GM03348 (cell line): ENCODE measurements around the gene PLEKHN1.
"Not testable (repeated sequence)": the region's sequence is repeated elsewhere in the genome, so short reads cannot be mapped to it uniquely, and the experiment has no call there.

Experiments used
- DNase-seq: peaks from one replicate; pipeline ENCODE4 v3.0.0; 2012; ENCODE audit warnings: low spot score

Gene PLEKHN1

GRCh38 chr1:975896-976683 is 9.8 kb downstream of the PLEKHN1 start:
- DNase-seq, result peak; percentile 90

- not testable (repeated sequence) for DNase-seq
These were observed 10.5 kb downstream of the PLEKHN1 start for GRCh38 chr1:976791-977190.

DNA sequence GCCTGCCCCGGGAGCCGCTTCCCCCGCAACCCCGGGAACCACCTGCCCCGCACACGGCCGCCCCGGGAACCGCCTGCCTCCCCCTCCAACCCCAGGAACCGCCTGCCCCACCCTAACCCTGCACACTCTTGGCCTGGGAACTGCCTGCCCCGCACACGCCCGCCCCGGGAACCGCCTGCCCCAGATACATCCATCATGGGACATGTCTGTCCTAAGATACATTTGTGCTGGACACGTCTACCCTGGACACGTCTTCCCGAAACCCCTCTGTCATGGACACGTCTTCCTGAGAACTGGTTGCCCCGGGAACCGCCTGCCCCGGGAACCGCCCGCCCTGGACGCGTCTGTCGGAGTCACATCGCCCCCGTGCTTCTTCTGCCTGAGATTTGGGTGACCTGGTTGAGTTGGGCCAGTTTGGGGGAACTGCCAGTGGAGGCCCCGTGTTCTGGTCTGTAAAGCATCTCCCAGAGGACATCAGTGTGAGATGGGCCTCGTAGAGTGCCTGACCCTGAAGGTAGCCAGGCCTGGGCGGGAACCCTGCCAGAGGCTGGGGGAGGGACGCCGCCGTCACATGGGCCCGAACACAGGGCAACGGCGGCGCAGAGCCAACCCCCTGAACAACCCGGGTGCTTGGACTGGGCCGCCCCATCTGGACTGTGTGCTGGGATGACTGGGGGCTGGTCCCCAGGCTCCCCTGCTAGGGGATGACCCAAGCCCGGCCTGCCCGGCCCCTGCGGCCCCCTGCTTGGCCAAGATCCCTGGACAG is 12.0 kb downstream of the PLEKHN1 start:
- no peak for DNase-seq

DNA sequence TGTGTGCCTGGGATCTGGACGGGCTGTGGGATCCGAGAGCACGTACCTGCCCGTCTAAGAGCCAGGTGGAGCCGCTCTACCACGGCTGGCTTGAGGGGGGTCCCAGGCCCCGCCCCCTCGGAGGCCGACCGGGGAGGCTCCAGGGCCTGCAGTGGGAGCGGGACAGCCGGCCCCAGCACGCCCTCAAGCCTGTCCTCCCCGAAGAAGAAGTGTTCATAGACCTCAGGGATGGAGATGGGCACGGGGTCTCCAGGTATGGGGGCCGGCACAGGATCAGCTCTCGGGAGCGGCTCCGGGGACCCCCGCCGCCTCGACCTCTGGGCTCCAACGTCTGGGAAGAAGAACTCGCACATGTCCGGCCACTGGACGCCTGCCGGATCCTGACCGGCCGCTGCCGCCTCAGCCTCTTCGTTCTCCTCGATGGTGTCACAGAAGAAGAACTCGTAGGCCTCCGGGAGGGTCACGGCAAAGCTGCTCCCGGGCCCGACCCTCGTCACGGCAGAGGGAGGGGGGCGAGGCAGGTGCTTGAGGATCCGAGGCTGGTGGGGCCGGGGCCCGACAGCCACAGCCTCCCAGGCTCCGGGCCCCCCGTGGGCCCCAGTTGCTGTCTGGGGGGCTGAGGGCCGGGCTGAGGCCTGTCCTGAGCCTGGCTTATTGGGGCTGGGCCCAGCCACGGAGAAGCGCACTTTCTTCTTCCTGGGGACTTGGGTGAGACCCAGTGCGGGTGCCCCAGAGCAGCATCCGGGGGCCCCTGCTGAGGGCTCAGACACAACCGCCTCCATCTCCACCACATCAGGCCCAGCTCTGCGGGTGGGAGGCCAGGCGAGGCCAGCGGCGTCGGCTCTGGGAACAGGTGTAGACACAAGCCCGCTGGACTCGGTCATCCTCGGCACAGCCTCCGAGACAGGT is 12.8 kb downstream of the PLEKHN1 start:
- DNase-seq, result no peak

GRCh38 chr1:979744-980072 is 13.4 kb downstream of the PLEKHN1 start:
- no peak for DNase-seq

- DNase-seq, result no peak
These were observed 13.9 kb downstream of the PLEKHN1 start for GRCh38 chr1:980137-980571.

DNA sequence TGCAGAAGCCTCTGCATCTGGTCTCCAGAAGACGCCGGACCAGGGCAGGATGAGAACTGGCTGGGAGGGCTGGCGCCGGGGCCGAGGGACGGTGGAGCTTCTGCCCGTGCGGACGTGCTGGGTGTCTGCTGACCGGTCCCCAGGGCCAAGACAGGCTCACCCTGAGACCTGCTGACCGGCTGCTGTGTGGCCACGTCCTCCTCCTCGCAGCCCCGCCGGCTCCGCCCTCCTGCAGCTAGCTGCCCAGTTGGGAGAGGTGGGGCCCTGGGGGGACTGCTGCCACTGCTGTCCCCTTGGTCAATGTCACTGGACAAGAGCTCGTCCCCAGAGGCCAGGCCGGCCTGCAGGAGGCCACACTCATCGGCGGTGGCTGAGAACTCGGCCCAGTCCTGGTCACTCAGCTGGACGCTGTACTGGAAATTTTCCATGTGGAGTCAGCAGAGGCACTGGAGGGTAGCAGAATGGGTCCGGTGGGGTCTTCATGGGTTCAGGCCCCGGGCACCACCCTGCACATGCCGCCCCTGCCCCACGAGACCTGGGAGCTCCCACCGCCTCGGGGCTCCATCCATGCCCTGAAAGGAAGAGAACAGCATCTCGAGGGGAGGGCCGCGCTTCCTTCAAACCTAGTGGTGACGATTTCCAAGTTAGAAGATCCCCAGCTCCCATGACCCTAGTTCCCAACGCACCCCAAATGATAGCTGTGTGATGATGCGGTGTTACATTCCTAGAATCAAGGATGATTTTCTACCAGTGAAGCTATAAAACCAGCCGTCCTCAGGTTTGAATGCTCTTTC is 14.5 kb downstream of the PLEKHN1 start:
- no peak for DNase-seq

- DNase-seq, result no peak
These were observed 15.2 kb downstream of the PLEKHN1 start for GRCh38 chr1:981491-981954.

DNA sequence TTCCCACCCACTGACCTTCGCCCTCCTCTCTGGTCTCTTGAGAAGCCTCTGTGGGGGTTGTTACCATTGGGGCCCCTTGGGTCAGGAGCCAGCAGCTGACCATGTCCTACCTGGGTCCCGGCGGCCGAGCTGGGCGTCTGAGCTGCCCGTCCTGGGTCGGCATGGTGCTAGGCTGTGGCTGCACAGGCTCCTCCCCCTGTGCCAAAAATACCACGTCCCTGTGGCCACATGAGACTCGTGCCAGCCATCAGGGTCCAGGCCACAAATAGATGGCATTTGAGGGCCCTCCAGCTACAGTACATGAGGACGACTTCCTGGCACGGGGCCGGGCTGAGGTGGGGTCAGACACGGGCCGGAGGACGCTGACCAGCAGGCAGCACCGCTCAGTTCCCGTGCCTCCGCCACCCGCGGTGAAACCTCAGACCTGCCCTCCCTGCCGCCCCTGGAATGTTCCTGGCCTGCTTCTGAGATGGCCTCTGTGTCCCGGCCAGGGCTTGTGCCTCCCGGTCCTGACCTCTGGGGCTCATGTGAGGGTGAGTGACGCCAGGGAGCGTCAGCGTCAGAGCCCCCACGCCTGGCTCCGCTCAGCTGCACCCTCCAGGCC is 15.8 kb downstream of the PLEKHN1 start, which contains the start of gene PERM1:
Gene PERM1, minus strand, starts transcription at position 139 of the 604 bp plus-strand sequence. CDS start 1,064 bp downstream, outside the sequence.
- no peak for DNase-seq

DNA sequence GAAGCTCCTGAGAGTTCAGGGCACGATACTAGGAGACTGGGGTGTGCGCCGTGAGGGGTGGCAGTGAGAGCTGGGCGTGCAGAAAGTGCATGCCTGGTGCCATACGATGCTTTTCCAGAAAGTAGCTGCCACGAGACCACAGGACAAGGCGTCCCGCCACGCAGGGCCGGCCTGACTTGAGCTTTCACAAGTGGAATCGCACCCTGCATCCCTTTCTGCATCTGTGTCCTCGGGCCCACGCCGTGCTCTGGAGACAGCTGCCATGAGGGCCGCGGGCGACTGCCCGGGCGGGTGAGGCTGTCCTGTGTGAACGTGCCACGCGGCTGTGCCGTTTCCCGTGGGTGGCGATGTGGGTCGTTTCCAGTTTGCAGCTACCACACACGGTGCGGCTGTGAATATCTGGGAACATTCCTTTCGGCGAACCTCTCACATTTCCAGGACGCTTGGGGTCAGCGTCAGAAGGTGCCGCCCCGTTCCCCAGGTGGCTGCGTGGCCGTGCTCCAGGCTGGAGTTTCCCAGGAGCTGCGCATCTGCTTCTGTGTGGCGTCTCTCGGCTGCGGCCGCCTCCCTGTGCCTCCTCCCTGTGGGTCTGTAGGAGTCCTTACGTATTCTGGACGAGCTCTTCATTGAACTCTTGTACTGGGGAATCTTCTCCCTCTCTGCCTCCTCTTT is 16.6 kb downstream of the PLEKHN1 start:
- DNase-seq, result no peak

DNA sequence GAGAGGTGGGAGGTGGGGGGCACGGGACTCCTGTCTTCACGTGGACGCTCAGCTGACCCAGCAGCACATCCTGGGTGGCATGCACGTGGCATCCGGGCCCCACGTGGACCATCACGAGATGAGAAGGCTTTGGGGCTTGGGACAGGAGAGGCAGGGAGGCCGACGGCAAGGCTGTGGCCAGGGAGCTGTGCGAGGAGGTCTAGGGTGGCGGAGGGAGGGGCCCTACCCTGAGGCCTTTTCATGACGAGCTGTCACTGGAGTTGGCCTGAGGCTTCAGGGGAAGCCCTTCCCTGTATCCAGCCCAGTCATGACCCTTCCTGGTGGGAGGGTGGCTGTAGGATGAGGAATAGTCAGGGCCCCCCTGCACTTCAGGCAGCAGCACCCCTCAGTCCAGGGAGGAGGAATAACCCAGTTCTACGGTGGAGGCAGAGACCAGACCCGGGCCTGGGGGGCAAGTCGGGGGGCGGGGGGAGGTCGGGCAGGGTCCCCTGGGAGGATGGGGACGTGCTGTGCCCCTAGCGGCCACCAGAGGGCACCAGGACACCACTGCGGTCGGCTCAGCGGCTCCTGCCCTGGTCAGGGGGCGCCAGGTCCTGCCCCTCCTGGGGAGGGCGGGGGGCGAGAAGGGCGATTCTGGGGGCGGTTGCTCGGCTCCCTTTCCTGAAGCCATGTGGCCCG is 17.7 kb downstream of the PLEKHN1 start:
- peak; percentile 89 for DNase-seq

GRCh38 chr1:984476-984814 is 18.2 kb downstream of the PLEKHN1 start:
- DNase-seq, result no peak

- no peak for DNase-seq
These were observed 18.8 kb downstream of the PLEKHN1 start for GRCh38 chr1:985126-985525.

GRCh38 chr1:988061-988460 is 21.8 kb downstream of the PLEKHN1 start:
- not testable (repeated sequence) for DNase-seq

DNA sequence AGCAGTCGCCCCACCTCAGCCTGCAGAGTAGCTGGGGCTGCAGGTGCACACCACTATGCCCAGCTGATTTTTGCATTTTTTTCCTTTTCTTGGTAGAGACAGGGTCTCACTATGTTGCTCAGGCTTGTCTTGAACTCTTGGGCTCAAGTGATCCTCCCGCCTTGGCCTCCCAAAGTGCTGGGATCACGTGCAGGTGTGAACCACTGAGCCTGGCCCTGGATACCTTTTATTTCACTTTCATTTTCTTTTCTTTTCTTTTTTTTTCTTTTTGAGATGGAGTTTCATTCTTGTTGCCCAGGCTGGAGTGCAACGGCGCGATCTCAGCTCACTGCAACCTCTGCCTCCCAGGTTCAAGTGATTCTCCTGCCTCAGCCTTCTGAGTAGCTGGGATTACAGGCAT is 25.0 kb downstream of the PLEKHN1 start:
- DNase-seq, result not testable (repeated sequence)

GRCh38 chr1:991895-992294 is 25.6 kb downstream of the PLEKHN1 start:
- DNase-seq, result no peak

DNA sequence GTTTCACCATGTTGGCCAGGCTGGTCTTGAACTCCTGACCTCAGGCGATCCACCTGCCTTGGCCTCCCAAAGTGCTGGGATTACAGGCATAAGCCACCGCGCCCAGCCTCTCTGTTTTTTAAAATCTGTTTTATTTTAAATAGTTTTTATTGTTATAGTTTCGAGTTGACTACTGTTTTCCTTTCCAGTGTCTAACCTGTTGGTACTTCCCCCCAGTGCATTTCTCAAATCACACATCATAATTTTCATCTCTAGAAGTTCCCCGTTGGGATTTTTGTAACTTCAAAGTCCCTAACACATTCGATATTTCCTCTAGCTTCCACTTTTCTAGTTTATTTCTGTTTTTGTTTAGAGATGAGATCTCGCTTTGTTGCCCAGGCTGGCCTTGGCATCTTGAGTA is 26.1 kb downstream of the PLEKHN1 start:
- DNase-seq, result no peak

GRCh38 chr1:993379-993995 is 27.2 kb downstream of the PLEKHN1 start:
- no peak for DNase-seq

GRCh38 chr1:994546-994945 is 28.3 kb downstream of the PLEKHN1 start:
- DNase-seq, result not testable (repeated sequence)
